GM12892 (cell line): Measurements from ENCODE around the gene SPATA16.
"Not testable (repeated sequence)": the region's sequence is repeated elsewhere in the genome, so short reads cannot be mapped to it uniquely, and the experiment has no call there.

Experiments used
- DNase-seq: peaks from one replicate; pipeline ENCODE4 v3.0.0; 2011; ENCODE audit not compliant: insufficient read length
- FAIRE-seq: peaks from 2 replicates; lab custom pipeline; 2011; peaks lifted over from hg19 to GRCh38; lab: Jason Lieb, UNC
- POLR2A ChIP-seq: IDR thresholded peaks from 2 replicates; pipeline ENCODE4 v1.6.1; 2011; ENCODE audit warnings: low read depth, low read length, control low read depth
- POLR2AphosphoS5 ChIP-seq: IDR thresholded peaks from 2 replicates; pipeline ENCODE4 v1.6.1; 2011; ENCODE audit warnings: low read depth, low read length, control low read depth
- TAF1 ChIP-seq: IDR thresholded peaks from 2 replicates; pipeline ENCODE4 v1.6.1; 2011; ENCODE audit warnings: low read depth, mild to moderate bottlenecking, control low read depth, low read length, borderline replicate concordance

SPATA16 gene

DNA sequence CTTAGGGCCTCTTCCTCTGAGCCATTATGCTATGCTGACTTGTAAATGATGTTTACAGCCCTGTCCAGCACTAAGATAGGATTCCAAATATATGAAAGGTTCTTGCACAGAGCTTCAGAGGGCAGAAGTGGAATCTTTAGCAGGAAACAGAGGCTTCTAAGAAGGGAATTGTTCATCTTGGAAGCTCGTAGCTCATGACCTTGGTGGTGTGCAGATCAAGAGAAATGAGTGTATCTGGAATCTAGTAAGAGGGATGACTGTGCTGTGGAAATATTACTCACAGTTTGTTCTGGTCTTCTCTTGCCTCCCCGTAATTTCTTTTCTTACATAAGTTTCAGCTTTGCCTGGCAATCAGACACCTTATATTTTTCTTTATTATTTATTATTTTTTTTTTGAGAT lies 175.8 kb downstream of the SPATA16 start:
- TF ChIP-seq TAF1 (no peak), POLR2A (no peak), POLR2AphosphoS5 (no peak)
- FAIRE-seq (no peak), DNase-seq (no peak)

DNA sequence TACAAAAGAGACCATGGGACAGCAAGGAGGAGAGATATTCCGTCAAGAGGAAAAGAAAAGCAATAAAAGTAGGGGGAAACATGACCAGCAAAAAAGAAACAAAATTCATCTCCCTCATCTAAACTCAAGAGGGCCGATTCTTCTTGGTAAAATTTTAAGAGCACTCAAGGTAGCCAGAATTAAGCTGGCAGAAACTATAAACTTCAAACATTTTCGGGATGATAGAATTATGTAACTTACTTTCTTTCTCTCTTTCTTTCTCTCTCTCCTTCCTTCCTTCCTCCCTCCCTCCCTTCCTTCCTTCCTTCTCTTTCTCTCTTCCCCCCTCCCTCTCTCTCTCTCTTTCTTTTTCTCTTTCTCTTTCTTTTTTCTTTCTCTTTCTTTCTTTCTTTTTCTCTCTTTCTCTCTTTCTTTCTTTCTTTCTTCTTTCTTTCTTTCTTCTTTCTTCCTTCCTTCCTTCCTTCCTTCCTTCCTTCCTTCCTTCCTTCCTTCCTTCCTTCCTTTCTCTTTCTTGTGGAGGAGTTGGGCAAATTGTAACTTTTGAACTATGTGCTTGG lies 180.3 kb downstream of the SPATA16 start:
- DNase-seq, FAIRE-seq: not testable (repeated sequence)

DNA sequence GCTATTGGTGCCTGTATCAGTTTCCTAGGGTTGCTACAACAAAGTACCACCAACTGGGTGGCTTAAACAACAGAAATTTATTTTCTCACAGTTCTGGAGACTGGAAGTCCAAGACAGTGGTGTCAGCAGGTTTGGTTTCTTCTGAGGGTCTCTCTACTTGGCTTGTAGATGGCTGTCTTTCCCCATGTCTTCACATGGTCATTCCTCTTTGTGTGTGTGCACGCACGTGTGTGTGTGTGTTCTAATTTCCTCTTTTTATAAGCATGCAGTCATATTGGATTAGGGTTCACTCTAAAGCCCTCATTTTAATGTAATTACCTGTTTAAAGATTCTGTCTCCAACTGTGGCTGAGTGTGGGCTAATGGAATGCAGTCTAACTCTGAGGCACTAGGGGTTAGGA lies 182.5 kb downstream of the SPATA16 start:
- DNase-seq (no peak), FAIRE-seq (no peak)
- TF ChIP-seq POLR2AphosphoS5 (no peak), TAF1 (no peak), POLR2A (no peak)

DNA sequence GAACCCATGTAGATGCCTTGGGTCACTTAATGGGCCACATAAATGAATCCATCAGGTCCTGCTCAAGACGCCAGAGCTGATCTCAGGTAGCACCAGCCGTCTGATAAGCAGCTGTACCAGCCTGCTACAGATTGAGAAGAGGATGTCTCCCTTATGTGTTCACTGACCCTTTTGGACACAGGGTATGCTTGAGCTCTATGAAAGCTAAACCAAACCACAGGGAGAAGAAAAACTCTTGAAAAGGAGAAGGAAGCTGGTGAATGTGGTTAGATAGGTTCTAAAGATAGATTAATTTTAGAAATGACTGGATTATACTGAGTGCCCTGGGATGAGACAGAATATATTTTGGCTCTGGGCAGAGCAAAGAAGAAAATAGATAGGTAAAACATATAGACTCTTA lies 187.5 kb downstream of the SPATA16 start:
- DNase-seq = no peak
- FAIRE-seq = no peak
- TF ChIP-seq POLR2A = no peak
- TF ChIP-seq POLR2AphosphoS5 = no peak
- no peak for TF ChIP-seq TAF1

DNA sequence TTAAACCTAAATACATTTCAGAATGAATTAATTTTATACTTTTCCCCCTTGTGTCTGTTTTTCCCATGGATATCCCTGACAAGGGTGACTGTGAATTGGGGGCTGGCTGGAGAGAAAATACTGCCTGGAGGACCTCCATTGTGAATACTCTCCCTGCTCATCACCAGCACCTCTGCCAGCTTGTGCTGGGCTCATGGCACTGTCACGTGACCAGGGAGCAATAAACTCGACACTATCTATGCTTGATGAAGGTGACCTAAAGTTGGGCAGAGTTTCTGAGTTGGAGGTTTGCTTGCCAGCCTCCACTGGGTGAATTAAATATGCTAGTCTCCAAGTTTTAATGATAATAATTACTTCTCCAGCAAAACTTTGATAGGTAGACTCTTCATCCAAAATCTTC lies 189.5 kb downstream of the SPATA16 start:
- no peak for TF ChIP-seq POLR2A
- TF ChIP-seq POLR2AphosphoS5 = no peak
- no peak for TF ChIP-seq TAF1
- no peak for FAIRE-seq
- DNase-seq = no peak

DNA sequence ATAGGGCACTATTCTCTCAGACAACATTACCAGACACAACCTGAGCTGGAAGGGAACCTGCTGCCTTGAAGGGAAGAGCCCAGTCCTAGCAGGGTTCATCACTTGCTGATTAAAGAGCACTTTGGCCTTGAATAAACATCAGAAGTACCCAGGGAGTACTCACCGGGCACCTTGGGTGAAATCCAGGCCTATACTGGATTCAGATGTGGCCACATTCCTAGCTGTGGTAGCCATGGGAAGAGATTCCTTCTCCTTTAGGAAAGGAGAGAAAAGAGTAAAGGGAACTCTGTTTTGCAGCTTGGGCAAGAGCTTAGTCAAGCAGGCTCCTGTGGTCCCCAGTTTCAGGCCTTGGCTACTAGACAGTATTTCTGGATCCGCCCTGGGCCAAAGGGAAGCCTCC lies 195.0 kb downstream of the SPATA16 start:
- TF ChIP-seq TAF1 = no peak
- no peak for TF ChIP-seq POLR2A
- no peak for TF ChIP-seq POLR2AphosphoS5
- no peak for DNase-seq
- no peak for FAIRE-seq

DNA sequence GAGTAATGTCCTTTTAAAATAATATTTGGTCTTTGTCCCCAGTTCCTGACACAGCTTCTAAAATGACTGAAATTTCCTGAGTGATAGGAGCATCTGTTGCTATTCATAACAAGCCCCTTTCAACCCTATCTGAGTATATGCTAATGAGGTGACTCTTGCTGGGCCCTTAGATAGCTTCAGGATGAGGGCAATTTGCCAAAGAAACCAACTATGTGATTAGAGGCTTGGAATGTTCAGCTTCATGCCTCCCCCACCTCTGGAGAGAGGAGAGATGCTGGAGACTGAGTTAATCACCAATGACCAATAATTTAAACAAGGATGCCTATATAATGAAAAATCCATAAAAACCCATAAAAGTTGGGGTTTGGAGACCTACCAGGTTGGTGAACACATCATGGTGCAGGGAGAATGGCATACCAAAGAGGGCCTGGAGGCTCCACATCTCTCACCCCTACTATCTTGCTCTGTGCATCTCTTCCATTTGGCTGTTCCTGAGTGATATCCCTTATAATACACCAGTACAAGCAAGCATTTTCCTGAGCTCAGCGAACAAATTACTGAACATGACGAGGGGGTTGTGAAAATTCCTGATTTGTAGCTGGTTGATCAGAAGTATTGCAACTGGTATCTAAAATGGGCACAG lies 201.3 kb downstream of the SPATA16 start:
- no peak for DNase-seq
- FAIRE-seq = no peak
- no peak for TF ChIP-seq POLR2AphosphoS5
- TF ChIP-seq TAF1 = no peak
- TF ChIP-seq POLR2A = no peak

DNA sequence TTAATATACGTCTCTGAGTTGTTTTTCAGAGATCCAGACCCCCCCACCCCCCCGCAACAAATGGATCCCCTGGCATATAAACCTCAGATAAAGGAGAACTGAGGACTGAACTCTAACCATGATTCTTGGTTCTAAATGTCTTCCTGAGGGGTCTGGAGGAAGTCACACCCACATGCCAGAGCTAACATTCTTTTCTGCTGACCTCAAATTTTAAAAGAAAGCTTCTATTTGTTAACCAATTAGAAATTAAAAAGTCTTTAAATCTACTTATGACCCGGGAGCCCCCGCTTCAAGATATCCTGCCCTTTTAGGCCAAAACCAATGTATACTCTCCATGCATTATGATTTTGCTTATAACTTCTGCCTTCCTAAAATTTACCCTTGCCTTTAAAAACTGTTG lies 202.2 kb downstream of the SPATA16 start:
- FAIRE-seq (no peak), DNase-seq (no peak)
- TF ChIP-seq TAF1 = no peak
- TF ChIP-seq POLR2AphosphoS5 = no peak
- TF ChIP-seq POLR2A = no peak

DNA sequence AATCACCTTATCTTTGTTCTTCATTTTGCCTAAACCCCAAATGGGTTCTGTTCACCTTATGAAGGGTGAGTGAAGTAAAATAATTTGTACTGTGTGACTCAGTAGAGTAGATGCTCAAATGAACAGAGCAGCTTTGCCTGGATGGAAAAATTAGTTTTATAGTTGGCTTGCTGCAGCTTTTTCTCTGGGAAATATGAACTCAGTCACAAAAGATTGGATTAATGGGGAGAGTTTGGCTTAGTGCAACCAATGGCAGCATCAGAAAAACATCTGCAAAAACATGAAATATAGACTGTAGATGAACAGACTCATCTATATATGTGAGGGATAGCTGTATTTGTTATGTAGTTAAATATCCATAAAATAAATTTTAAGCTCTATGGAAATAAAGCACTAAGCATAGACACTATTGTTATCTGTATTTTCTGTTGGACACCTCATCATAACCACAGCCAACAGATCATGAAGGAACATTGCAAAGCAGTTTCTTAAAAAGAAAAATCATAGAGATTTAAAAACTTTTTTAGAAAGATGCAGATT lies 209.2 kb downstream of the SPATA16 start:
- no peak for DNase-seq
- no peak for FAIRE-seq
- TF ChIP-seq POLR2A (no peak), TAF1 (no peak), POLR2AphosphoS5 (no peak)

DNA sequence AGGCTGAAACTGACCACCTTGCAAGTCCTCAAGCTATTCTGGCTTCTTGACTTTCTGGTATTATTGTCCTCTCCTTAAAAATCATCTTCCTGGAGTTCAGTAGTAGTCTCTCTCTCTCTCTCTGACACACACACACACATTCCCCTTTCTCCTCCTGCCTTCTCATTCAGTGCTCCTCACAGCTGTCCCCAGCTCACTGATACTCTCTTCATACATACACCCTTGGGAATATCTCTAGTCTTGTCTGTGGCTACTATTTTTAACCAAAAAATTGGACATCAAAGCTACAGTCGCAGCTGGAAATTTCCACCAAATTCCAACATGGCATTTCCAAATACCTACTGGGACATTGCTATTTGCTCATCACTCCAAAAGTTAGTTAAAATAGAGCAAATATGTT lies 211.6 kb downstream of the SPATA16 start:
- DNase-seq = no peak
- FAIRE-seq = no peak
- TF ChIP-seq TAF1 (no peak), POLR2AphosphoS5 (no peak), POLR2A (no peak)

DNA sequence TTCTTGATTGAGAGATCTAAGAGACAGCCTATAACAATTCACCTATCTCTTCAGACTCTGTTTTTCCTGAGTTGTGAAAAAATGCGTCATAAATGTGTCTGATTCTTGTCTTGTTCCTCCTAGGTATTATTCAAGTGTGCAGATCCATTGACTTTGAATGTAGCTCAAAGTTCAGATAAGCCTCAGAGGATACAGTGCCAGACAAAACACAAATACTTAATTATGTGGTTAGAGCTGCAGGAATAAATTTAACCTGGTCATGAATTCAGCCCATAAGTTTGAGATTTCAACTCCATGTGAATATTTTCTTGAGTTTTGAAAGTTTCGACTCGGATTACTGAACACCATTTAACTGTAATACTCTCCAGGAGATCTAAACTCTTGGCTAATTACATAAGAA lies 216.5 kb downstream of the SPATA16 start:
- no peak for FAIRE-seq
- DNase-seq = no peak
- TF ChIP-seq TAF1 = no peak
- no peak for TF ChIP-seq POLR2A
- TF ChIP-seq POLR2AphosphoS5 = no peak

DNA sequence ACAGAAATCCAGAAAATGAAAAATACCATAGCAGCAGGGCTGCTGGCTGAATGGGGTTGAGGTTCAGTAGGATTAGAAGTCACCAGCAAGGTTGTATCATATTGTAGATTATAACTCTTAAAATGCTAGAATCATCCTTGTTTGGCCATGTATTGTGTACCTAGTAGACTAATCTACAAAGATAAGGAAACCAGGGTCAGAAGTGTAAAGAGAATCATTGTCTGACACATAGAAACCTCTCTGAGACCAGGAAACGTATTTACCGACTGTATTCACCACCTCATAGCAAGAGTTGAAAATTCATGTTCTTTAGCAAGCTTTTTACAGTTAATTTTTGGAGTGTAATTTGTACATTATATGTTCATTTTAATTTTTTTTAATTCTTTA lies 221.7 kb downstream of the SPATA16 start:
- TF ChIP-seq TAF1 (no peak), POLR2A (no peak), POLR2AphosphoS5 (no peak)
- no peak for FAIRE-seq
- no peak for DNase-seq
